GM18907 (cell line): Measurements from ENCODE around the gene GPA33.

ENCODE experiments used
- ATAC-seq: cut with Tn5 transposase; IDR thresholded peaks from one replicate; pipeline ENCODE4 v1.9.1; 2021; ENCODE audit warnings: mild to moderate bottlenecking, moderate library complexity; ENCODE audit not compliant: unreplicated experiment

GPA33 gene

GRCh38 chr1:167090314-167090942 lies at the start of gene GPA33:
Gene GPA33 (minus strand): TSS chr1:167090377. CDS start chr1:167090287, 90 bp downstream.
- peak; percentile 74 for ATAC-seq

- ATAC-seq, result no peak
These were observed 48.5 kb upstream of the GPA33 start for GRCh38 chr1:167138703-167139102.

GRCh38 chr1:167137793-167138510 lies 47.8 kb upstream of the GPA33 start:
- ATAC-seq, result no peak

- no peak for ATAC-seq
These were observed 47.2 kb upstream of the GPA33 start for GRCh38 chr1:167137332-167137781.

- no peak for ATAC-seq
These were observed 46.6 kb upstream of the GPA33 start for GRCh38 chr1:167136806-167137205.

- ATAC-seq, result no peak
These were observed 46.0 kb upstream of the GPA33 start for GRCh38 chr1:167136191-167136614.

GRCh38 chr1:167135281-167135840 lies 45.2 kb upstream of the GPA33 start:
- no peak for ATAC-seq

- no peak for ATAC-seq
These were observed 42.3 kb upstream of the GPA33 start for GRCh38 chr1:167132301-167133010.

- ATAC-seq, result no peak
These were observed 40.8 kb upstream of the GPA33 start for GRCh38 chr1:167130829-167131510.

GRCh38 chr1:167128261-167129227 lies 38.4 kb upstream of the GPA33 start:
- ATAC-seq, result no peak

- no peak for ATAC-seq
These were observed 37.5 kb upstream of the GPA33 start for GRCh38 chr1:167127661-167128060.

- no peak for ATAC-seq
These were observed 37.1 kb upstream of the GPA33 start for GRCh38 chr1:167127236-167127635.

GRCh38 chr1:167126811-167127210 lies 36.6 kb upstream of the GPA33 start:
- no peak for ATAC-seq

- ATAC-seq, result no peak
These were observed 36.1 kb upstream of the GPA33 start for GRCh38 chr1:167126317-167126716.

- ATAC-seq, result no peak
These were observed 32.4 kb upstream of the GPA33 start for GRCh38 chr1:167122568-167122967.

GRCh38 chr1:167122121-167122480 lies 31.9 kb upstream of the GPA33 start:
- ATAC-seq, result no peak

- ATAC-seq, result no peak
These were observed 31.4 kb upstream of the GPA33 start for GRCh38 chr1:167121375-167122120.

GRCh38 chr1:167120899-167121298 lies 30.7 kb upstream of the GPA33 start:
- no peak for ATAC-seq

GRCh38 chr1:167119696-167120095 lies 29.5 kb upstream of the GPA33 start:
- no peak for ATAC-seq
